SU-DHL-6 (cell line): ENCODE measurements around the gene PHF24.

Experiments used
- H2AFZ ChIP-seq: fragments of 200-600 bp; sonication (generic); 2 replicates; pipeline ENCODE4 v1.6.1; 2014; ENCODE audit warnings: low read depth, mild to moderate bottlenecking, moderate library complexity, mixed read lengths, antibody characterized with exemption, low read length; ENCODE audit not compliant: severe bottlenecking
- H3F3A ChIP-seq: fragments of 200-600 bp; shearing (Covaris generic); 2 replicates; pipeline ENCODE4 v1.6.0; 2016; ENCODE audit warnings: antibody characterized with exemption, mild to moderate bottlenecking; ENCODE audit not compliant: insufficient read depth
- H3K27ac ChIP-seq: fragments of 200-600 bp; sonication (generic); 2 replicates; pipeline ENCODE4 v1.5.1; 2016; ENCODE audit warnings: low read depth, mild to moderate bottlenecking, low read length, moderate library complexity, mixed read lengths
- H3K27me3 ChIP-seq: fragments of 200-600 bp; sonication (generic), shearing (Covaris generic); 2 replicates; pipeline ENCODE4 v1.6.0; 2014; ENCODE audit warnings: mild to moderate bottlenecking, low read length
- H3K36me3 ChIP-seq: fragments of 200-600 bp; sonication (generic); 2 replicates; pipeline ENCODE4 v1.6.1; 2014; ENCODE audit warnings: mild to moderate bottlenecking, low read length, mixed read lengths
- H3K4me2 ChIP-seq: fragments of 300-600, 200-600 bp; shearing (Covaris generic), sonication (generic); 2 replicates; pipeline ENCODE4 v1.6.0; 2014; ENCODE audit warnings: low read length, low read depth, mild to moderate bottlenecking; ENCODE audit not compliant: poor library complexity, severe bottlenecking
- H3K4me3 ChIP-seq: fragments of 200-600 bp; sonication (generic); 2 replicates; pipeline ENCODE4 v1.5.1; 2014; ENCODE audit warnings: antibody characterized with exemption, low read length, mild to moderate bottlenecking, mixed read lengths; ENCODE audit not compliant: insufficient read depth, poor library complexity, severe bottlenecking
- H3K79me2 ChIP-seq: fragments of 200-600 bp; sonication (generic); 2 replicates; pipeline ENCODE4 v1.6.1; 2014; ENCODE audit warnings: mild to moderate bottlenecking, low read length, moderate library complexity; ENCODE audit not compliant: insufficient read depth
- H3K9ac ChIP-seq: fragments of 200-600 bp; sonication (generic); 2 replicates; pipeline ENCODE4 v1.7.0; 2014; ENCODE audit warnings: mild to moderate bottlenecking, low read length
- H3K9me2 ChIP-seq: fragments of 200-600 bp; sonication (generic); replicated peaks from 2 replicates; pipeline ENCODE4 v1.6.1; 2014; ENCODE audit warnings: low read length; ENCODE audit not compliant: insufficient read depth
- H3K9me3 ChIP-seq: fragments of 200-600 bp; sonication (generic); 2 replicates; pipeline ENCODE4 v1.6.1; 2014; ENCODE audit warnings: low read length, mixed read lengths; ENCODE audit not compliant: insufficient read depth
- H4K20me1 ChIP-seq: fragments of 200-600 bp; sonication (generic); 2 replicates; pipeline ENCODE4 v1.6.1; 2014; ENCODE audit warnings: low read depth, mild to moderate bottlenecking, antibody characterized with exemption, low read length, moderate library complexity, mixed read lengths
- CTCF ChIP-seq: fragments of 200-600 bp; sonication (generic); IDR thresholded peaks from one replicate; pipeline ENCODE4 v1.5.1; 2017; ENCODE audit warnings: antibody characterized with exemption, mild to moderate bottlenecking, low read length, moderate library complexity; ENCODE audit not compliant: insufficient read depth, poor library complexity, severe bottlenecking
- EZH2phosphoT487 ChIP-seq: fragments of 200-600 bp; sonication (generic), shearing (Covaris generic); conservative IDR thresholded peaks from 2 replicates; pipeline ENCODE4 v1.6.1; 2018; ENCODE audit warnings: mild to moderate bottlenecking, antibody characterized with exemption, low read length, moderate library complexity, mixed read lengths

Gene PHF24

GRCh38 chr9:34995670-34996060 is 37.6 kb downstream of the PHF24 start:
- H3K9me2 ChIP-seq, result no peaks in the 10 kb centered on the region
- no peaks in the 10 kb centered on the region for H3K79me2 ChIP-seq
- H2AFZ ChIP-seq, result no peak overlapping the region
- H3K4me2 ChIP-seq, result no peak overlapping the region
- no peaks in the 10 kb centered on the region for H4K20me1 ChIP-seq
- no peak for TF ChIP-seq CTCF
- TF ChIP-seq EZH2phosphoT487, result no peak
- H3K9me3 ChIP-seq, result no peaks in the 10 kb centered on the region
- H3K36me3 ChIP-seq, result no peaks in the 10 kb centered on the region
- H3K4me3 ChIP-seq, result no peak overlapping the region
- no peak overlapping the region for H3K9ac ChIP-seq
- H3F3A ChIP-seq, result no peaks in the 10 kb centered on the region
- no peak overlapping the region for H3K27ac ChIP-seq
- H3K27me3 ChIP-seq, result no peaks in the 10 kb centered on the region

GRCh38 chr9:34996181-34996904 is 38.3 kb downstream of the PHF24 start:
- no peaks in the 10 kb centered on the region for H3K9me2 ChIP-seq
- no peaks in the 10 kb centered on the region for H3K79me2 ChIP-seq
- TF ChIP-seq CTCF, result no peak
- no peak for TF ChIP-seq EZH2phosphoT487
- H3K9me3 ChIP-seq, result no peaks in the 10 kb centered on the region
- H3K27ac ChIP-seq, result no peak overlapping the region
- H3F3A ChIP-seq, result no peaks in the 10 kb centered on the region
- no peaks in the 10 kb centered on the region for H3K36me3 ChIP-seq
- H2AFZ ChIP-seq, result no peak overlapping the region
- no peak overlapping the region for H3K4me2 ChIP-seq
- H4K20me1 ChIP-seq, result no peaks in the 10 kb centered on the region
- H3K9ac ChIP-seq, result no peak overlapping the region
- H3K4me3 ChIP-seq, result no peak overlapping the region
- no peaks in the 10 kb centered on the region for H3K27me3 ChIP-seq

DNA sequence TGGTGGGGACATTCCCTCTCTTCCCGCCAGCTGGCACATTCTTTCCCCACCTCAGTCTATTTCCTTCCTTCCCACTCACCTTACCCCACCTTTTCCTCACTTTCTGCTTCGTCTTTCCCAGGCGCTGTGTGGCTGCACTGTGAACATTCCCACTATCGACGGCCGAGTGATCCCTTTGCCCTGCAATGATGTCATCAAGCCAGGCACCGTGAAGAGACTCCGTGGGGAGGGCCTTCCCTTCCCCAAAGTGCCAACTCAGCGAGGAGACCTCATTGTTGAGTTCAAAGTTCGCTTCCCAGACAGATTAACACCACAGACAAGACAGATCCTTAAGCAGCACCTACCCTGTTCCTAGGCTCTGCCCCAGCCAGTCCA is 38.8 kb downstream of the PHF24 start:
- Histone ChIP-seq H3K4me3 (no peak overlapping the region), H3K79me2 (no peaks in the 10 kb centered on the region), H3K9me2 (no peaks in the 10 kb centered on the region), H4K20me1 (no peaks in the 10 kb centered on the region), H3K9ac (no peak overlapping the region), H3K9me3 (no peaks in the 10 kb centered on the region), H3K27me3 (no peaks in the 10 kb centered on the region), H3K27ac (no peak overlapping the region), H3K36me3 (no peaks in the 10 kb centered on the region), H3K4me2 (no peak overlapping the region), H2AFZ (no peak overlapping the region), H3F3A (no peaks in the 10 kb centered on the region)
- TF ChIP-seq CTCF (no peak), EZH2phosphoT487 (no peak)
